A549 (cell line): ENCODE measurements around the gene PID1. TPM values are rescaled to one million over a fixed set of nuclear protein-coding genes. Genes with fewer than 3 reads are reported as not detected.
A peak's percentile ranks its signal among the peaks of the same experiment; 100 is the strongest.

Source experiments
- ATAC-seq, 2 experiments: fragments of 200-7000 bp in 1 of 2; fragments of >200 bp in 1 of 2; cut with Nextera tagmentation in 1 of 2; cut with Tn5 transposase in 1 of 2; 3 replicates each; pipeline versions ENCODE4 v1.8.0 to v1.9.1; 2018 to 2020; ENCODE audit warnings: mild to moderate bottlenecking in 1 of 2, moderate library complexity in 1 of 2
- CTCF ChIA-PET: fragments of 300-600 bp; sonication (Branson Sonifier 250); formaldehyde crosslinking; extraction: SDS; loops from one replicate; lab custom pipeline; 2021; ENCODE audit warnings: antibody characterized with exemption, inconsistent platforms; lab: Yijun Ruan, JAX
- POLR2A ChIA-PET: fragments of 350-600 bp; formaldehyde crosslinking; extraction: SDS; loops from one replicate; lab custom pipeline; 2021; ENCODE audit warnings: antibody characterized with exemption, inconsistent platforms; lab: Yijun Ruan, JAX
- DNase-seq, 2 experiments: peaks; one replicate each; pipeline versions ENCODE4 v3.0.0 to v3.0.0-alpha.2; 2011 to 2016; ENCODE audit warnings: low read depth in 1 of 2, low spot score in 1 of 2
- FAIRE-seq: peaks from 2 replicates; lab custom pipeline; 2011; peaks lifted over from hg19 to GRCh38; lab: Jason Lieb, UNC
- H3K27ac ChIP-seq, 2 experiments: fragments of >200 bp; sonication (Bioruptor Twin); formaldehyde crosslinking; 3 replicates each; pipeline ENCODE4 v1.5.1; 2016 to 2017
- H3K4me1 ChIP-seq: fragments of >200 bp; sonication (Bioruptor Twin); formaldehyde crosslinking; 3 replicates; pipeline ENCODE4 v1.6.1; 2016
- H3K4me2 ChIP-seq: fragments of >200 bp; sonication (Bioruptor Twin); formaldehyde crosslinking; 3 replicates; pipeline ENCODE4 v1.6.1; 2016
- H3K4me3 ChIP-seq: fragments of >200 bp; sonication (Bioruptor Twin); formaldehyde crosslinking; 3 replicates; pipeline ENCODE4 v1.5.1; 2016
- H3K9me3 ChIP-seq: fragments of >200 bp; sonication (Bioruptor Twin); formaldehyde crosslinking; 3 replicates; pipeline ENCODE4 v1.6.1; 2016
- BHLHE40 ChIP-seq: IDR thresholded peaks from 2 replicates; pipeline ENCODE4 v1.6.1; 2012; ENCODE audit warnings: low read depth, low read length, inconsistent platforms
- CHD2 ChIP-seq: fragments of 150-350 bp; IDR thresholded peaks from 2 replicates; pipeline ENCODE4 v1.6.1; 2014; ENCODE audit warnings: low read length; ENCODE audit not compliant: partially characterized antibody
- EP300 ChIP-seq, 2 experiments: fragments of >200 bp; sonication (Bioruptor Twin); formaldehyde crosslinking; IDR thresholded peaks; 2 replicates in 1 of 2; 3 replicates in 1 of 2; pipeline ENCODE4 v1.6.1; 2016 to 2017
- HEYL ChIP-seq: fragments of 250-450 bp; sonication (Bioruptor Pico); IDR thresholded peaks from 2 replicates; pipeline ENCODE4 v1.8.0; 2021; ENCODE audit warnings: mild to moderate bottlenecking, moderate library complexity
- HMGXB4 ChIP-seq: fragments of 250-450 bp; sonication (Bioruptor Pico); IDR thresholded peaks from 2 replicates; pipeline ENCODE4 v1.5.0; 2021; ENCODE audit warnings: mild to moderate bottlenecking, moderate library complexity, borderline replicate concordance
- HOXB13 ChIP-seq: fragments of 250-450 bp; sonication (Bioruptor Pico); IDR thresholded peaks from 2 replicates; pipeline ENCODE4 v1.5.0; 2020; ENCODE audit warnings: low read depth, mild to moderate bottlenecking, moderate library complexity
- MAFK ChIP-seq: fragments of 450-650 bp; IDR thresholded peaks from 2 replicates; pipeline ENCODE4 v1.6.1; 2014; ENCODE audit not compliant: partially characterized antibody
- MYC ChIP-seq: IDR thresholded peaks from 2 replicates; pipeline ENCODE4 v1.6.1; 2012; ENCODE audit warnings: mild to moderate bottlenecking, inconsistent platforms, low read length, improper control_type of control experiment, borderline replicate concordance
- NPAS2 ChIP-seq: fragments of 250-450 bp; sonication (Bioruptor Pico); IDR thresholded peaks from 2 replicates; pipeline ENCODE4 v1.8.0; 2022; ENCODE audit warnings: mild to moderate bottlenecking, moderate library complexity, borderline replicate concordance
- NR3C1 ChIP-seq: fragments of >200 bp; sonication (Bioruptor Twin); formaldehyde crosslinking; IDR thresholded peaks from 3 replicates; pipeline ENCODE4 v1.6.1; 2017
- RNF2 ChIP-seq: fragments of 200-600 bp; sonication (generic); IDR thresholded peaks from 2 replicates; pipeline ENCODE4 v1.6.1; 2016; ENCODE audit warnings: low read depth, mild to moderate bottlenecking, antibody characterized with exemption, moderate library complexity, borderline replicate concordance
- SMC3 ChIP-seq: fragments of >200 bp; sonication (Bioruptor Twin); formaldehyde crosslinking; IDR thresholded peaks from 3 replicates; pipeline ENCODE4 v1.6.1; 2018; ENCODE audit warnings: inconsistent platforms
- ZC3H11A ChIP-seq: fragments of 450-650 bp; IDR thresholded peaks from 2 replicates; pipeline ENCODE4 v1.6.1; 2014; ENCODE audit warnings: antibody characterized with exemption, mild to moderate bottlenecking
- ZFP36 ChIP-seq: fragments of 450-650 bp; IDR thresholded peaks from 2 replicates; pipeline ENCODE4 v1.6.1; 2014; ENCODE audit warnings: borderline replicate concordance; ENCODE audit not compliant: partially characterized antibody
- ZNF302 ChIP-seq: fragments of 250-450 bp; sonication (Bioruptor Pico); IDR thresholded peaks from 2 replicates; pipeline ENCODE4 v1.9.0; 2021; ENCODE audit warnings: inconsistent platforms, mild to moderate bottlenecking, moderate library complexity
- WGBS: methylation state at CpG from one replicate; pipeline ENCODE4 v1.1.6; 2017; ENCODE audit errors: missing lambda C conversion rate; 5-methylcytosine and 5-hydroxymethylcytosine counted together
- polyA plus RNA-seq, 4 experiments: library from polyadenylated mRNA; depleted of rRNA in 3 of 4; stranded (reverse); fragments of >200 nt; fragmentation: RNase III in 1 of 4; extraction: RNeasy Plus Mini Kit Qiagen cat#74134 plus additional on column Dnase treatment in 1 of 4; gene quantifications; 2 replicates in 3 of 4; 3 replicates in 1 of 4; pipeline ENCODE4 v1.2.3, GENCODE V29; 2011 to 2017
- TF ChIP-seq, protein P1 (sequence below): fragments of >200 bp; sonication (Bioruptor Twin); formaldehyde crosslinking; IDR thresholded peaks from 3 replicates; pipeline ENCODE4 v1.6.1; 2016
- TF ChIP-seq, protein P2 (sequence below): IDR thresholded peaks from 2 replicates; pipeline ENCODE4 v1.6.1; 2012
- TF ChIP-seq, protein P3 (sequence below): fragments of 450-650 bp; IDR thresholded peaks from 2 replicates; pipeline ENCODE4 v1.6.1; 2014; ENCODE audit warnings: antibody characterized with exemption
- TF ChIP-seq, protein P4 (sequence below): fragments of 150-350 bp; IDR thresholded peaks from 2 replicates; pipeline ENCODE4 v1.6.1; 2014; ENCODE audit warnings: low read depth, mild to moderate bottlenecking, low read length
- TF ChIP-seq, protein P5 (sequence below): fragments of >200 bp; sonication (Bioruptor Twin); formaldehyde crosslinking; IDR thresholded peaks from 3 replicates; pipeline ENCODE4 v1.5.1; 2016

The PID1 gene
- polyA plus RNA-seq, 2 of the 4 experiments (the other 2 are of a cell fraction), result 0.75 to 2.7 TPM

DNA sequence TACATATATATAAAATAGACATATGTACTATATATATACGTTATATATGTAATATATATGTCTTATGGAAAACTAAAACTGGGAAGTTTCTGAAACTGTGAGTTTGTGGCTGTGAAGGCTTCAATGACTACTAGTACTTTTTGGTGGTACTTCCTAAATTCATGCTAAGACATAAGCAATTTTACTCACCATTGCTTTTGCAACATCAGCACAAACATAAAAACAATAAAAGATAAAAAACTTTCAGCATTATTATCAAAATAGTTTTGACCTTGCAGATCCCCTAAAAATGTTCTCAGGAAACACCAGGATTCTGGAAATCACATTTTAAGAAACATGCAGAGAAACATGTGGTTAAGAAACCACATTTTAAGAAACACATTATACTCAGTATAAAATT, 269.9 kb downstream of the PID1 start:
- Histone ChIP-seq H3K9me3 (no peaks in the 10 kb centered on the region), H3K27ac (no peak overlapping the region), H3K4me3 (no peak overlapping the region), H3K4me1 (no peaks in the 10 kb centered on the region), H3K4me2 (no peak overlapping the region)
- ATAC-seq (no peak), FAIRE-seq (no peak), DNase-seq (no peak)
- ChIA-PET CTCF (no interaction called here), POLR2A (no interaction called here)
- WGBS, result 6% methylated on average over 1 of the region's 1 CpG
- peak; percentile 51 for TF ChIP-seq MAFK
- TF ChIP-seq, protein P1, sequence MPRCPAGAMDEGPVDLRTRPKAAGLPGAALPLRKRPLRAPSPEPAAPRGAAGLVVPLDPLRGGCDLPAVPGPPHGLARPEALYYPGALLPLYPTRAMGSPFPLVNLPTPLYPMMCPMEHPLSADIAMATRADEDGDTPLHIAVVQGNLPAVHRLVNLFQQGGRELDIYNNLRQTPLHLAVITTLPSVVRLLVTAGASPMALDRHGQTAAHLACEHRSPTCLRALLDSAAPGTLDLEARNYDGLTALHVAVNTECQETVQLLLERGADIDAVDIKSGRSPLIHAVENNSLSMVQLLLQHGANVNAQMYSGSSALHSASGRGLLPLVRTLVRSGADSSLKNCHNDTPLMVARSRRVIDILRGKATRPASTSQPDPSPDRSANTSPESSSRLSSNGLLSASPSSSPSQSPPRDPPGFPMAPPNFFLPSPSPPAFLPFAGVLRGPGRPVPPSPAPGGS, result no peak

DNA sequence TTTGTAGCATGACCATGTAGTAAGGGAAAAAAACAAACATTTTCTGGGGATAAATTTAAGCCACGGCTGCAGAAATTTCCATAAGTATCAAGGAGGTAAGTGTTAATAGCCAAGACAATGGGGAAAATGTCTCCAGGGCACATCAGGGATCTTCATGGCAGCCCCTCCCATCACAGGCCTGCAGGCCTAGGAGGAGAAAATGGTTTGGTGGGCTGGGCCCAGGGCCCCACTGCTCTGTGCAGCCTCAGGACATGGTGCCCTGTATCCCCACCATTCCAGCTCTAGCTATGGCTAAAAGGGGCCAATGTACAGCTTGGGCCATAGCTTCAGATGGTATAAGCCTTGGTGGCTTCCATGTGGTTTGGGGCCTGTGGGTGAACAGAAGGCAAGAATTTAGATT, 271.8 kb downstream of the PID1 start:
- Histone ChIP-seq H3K4me3 (no peak overlapping the region), H3K4me2 (no peak overlapping the region), H3K9me3 (no peaks in the 10 kb centered on the region), H3K27ac (no peak overlapping the region), H3K4me1 (no peaks in the 10 kb centered on the region)
- POLR2A ChIA-PET, result no interaction called here
- FAIRE-seq, result no peak
- no peak for ATAC-seq
- TF ChIP-seq HOXB13 (CRISPR knock-in tag), result no peak
- TF ChIP-seq ZFP36, result peak; percentile 67
- WGBS, result 0% methylated on average over 1 of the region's 1 CpG
- no peak for DNase-seq
- CTCF ChIA-PET, result no interaction called here

DNA sequence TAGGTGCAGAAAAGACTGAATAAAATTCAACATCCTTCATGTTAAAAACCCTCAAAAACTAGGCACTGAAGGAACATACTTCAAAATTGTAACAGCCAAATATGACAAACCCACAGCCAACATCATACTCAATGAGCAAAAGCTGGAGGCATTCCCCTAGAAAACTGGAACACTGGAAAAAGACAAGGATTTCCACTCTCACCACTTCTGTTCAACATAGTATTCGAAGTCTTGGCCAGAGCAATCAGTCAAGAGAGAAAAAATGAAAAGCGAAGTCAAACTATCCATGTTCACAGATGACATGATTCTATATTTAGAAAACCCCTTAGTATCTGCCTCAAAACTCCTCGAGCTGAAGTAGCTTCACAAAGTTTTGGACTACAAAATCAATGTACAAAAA, 282.3 kb downstream of the PID1 start:
- no peak for ATAC-seq
- ChIA-PET POLR2A (no interaction called here), CTCF (interaction anchor here (0.6 kb wide), 1 partner anchor 101 kb away, joined by 3 read pairs; no protein-coding TSS in a partner anchor)
- no peaks in the 10 kb centered on the region for H3K4me1 ChIP-seq
- no peak overlapping the region for H3K4me2 ChIP-seq
- no peaks in the 10 kb centered on the region for H3K9me3 ChIP-seq
- no peak overlapping the region for H3K4me3 ChIP-seq
- DNase-seq, result no peak
- no peak for TF ChIP-seq MYC
- no peak for TF ChIP-seq MAFK
- no peak for TF ChIP-seq BHLHE40
- TF ChIP-seq, protein P2, sequence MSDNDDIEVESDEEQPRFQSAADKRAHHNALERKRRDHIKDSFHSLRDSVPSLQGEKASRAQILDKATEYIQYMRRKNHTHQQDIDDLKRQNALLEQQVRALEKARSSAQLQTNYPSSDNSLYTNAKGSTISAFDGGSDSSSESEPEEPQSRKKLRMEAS, result no peak
- no peak for TF ChIP-seq CHD2
- TF ChIP-seq ZFP36, result no peak
- no peak for TF ChIP-seq RNF2
- TF ChIP-seq, protein P3, sequence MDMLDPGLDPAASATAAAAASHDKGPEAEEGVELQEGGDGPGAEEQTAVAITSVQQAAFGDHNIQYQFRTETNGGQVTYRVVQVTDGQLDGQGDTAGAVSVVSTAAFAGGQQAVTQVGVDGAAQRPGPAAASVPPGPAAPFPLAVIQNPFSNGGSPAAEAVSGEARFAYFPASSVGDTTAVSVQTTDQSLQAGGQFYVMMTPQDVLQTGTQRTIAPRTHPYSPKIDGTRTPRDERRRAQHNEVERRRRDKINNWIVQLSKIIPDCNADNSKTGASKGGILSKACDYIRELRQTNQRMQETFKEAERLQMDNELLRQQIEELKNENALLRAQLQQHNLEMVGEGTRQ, result no peak
- no peak for TF ChIP-seq HEYL (CRISPR knock-in tag)
- TF ChIP-seq NR3C1, result no peak
- no peak for TF ChIP-seq HMGXB4 (CRISPR knock-in tag)
- no peak for TF ChIP-seq SMC3
- TF ChIP-seq, protein P4, sequence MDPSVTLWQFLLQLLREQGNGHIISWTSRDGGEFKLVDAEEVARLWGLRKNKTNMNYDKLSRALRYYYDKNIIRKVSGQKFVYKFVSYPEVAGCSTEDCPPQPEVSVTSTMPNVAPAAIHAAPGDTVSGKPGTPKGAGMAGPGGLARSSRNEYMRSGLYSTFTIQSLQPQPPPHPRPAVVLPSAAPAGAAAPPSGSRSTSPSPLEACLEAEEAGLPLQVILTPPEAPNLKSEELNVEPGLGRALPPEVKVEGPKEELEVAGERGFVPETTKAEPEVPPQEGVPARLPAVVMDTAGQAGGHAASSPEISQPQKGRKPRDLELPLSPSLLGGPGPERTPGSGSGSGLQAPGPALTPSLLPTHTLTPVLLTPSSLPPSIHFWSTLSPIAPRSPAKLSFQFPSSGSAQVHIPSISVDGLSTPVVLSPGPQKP, result no peak
- no peak for TF ChIP-seq EP300 (IDR thresholded peaks at IDR 0.05)
- TF ChIP-seq, protein P5, sequence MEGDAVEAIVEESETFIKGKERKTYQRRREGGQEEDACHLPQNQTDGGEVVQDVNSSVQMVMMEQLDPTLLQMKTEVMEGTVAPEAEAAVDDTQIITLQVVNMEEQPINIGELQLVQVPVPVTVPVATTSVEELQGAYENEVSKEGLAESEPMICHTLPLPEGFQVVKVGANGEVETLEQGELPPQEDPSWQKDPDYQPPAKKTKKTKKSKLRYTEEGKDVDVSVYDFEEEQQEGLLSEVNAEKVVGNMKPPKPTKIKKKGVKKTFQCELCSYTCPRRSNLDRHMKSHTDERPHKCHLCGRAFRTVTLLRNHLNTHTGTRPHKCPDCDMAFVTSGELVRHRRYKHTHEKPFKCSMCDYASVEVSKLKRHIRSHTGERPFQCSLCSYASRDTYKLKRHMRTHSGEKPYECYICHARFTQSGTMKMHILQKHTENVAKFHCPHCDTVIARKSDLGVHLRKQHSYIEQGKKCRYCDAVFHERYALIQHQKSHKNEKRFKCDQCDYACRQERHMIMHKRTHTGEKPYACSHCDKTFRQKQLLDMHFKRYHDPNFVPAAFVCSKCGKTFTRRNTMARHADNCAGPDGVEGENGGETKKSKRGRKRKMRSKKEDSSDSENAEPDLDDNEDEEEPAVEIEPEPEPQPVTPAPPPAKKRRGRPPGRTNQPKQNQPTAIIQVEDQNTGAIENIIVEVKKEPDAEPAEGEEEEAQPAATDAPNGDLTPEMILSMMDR, result no peak
- no peak for TF ChIP-seq NPAS2 (CRISPR knock-in tag)
- TF ChIP-seq ZC3H11A, result no peak
- no peak for TF ChIP-seq ZNF302 (CRISPR knock-in tag)
- no peak overlapping the region for H3K27ac ChIP-seq
- FAIRE-seq, result no peak
- WGBS, result 5% methylated on average over 3 of the region's 3 CpGs
